Panc1 (cell line): ENCODE data around the gene GXYLT1. TPM values are rescaled to one million over a fixed set of nuclear protein-coding genes. Genes with fewer than 3 reads are reported as not detected.

Experiments
- ATAC-seq: fragments of 200-7000 bp; cut with Tn5 transposase; 2 replicates; pipeline ENCODE4 v1.9.1; 2020; ENCODE audit warnings: mild to moderate bottlenecking, moderate library complexity
- BruUV-seq: library from RNA; stranded (reverse); fragments of 400-500 nt; replicated peaks from 2 replicates; lab custom pipeline; 2021; lab: Mats Ljungman, UMichigan
- CTCF ChIA-PET: fragments of 300-600 bp; sonication (Branson Sonifier 250); formaldehyde crosslinking; loops from one replicate; lab custom pipeline; 2022; ENCODE audit warnings: antibody characterized with exemption; lab: Charles Lee
- POLR2A ChIA-PET: fragments of 300-600 bp; sonication (Branson Sonifier 250); formaldehyde crosslinking; loops from one replicate; lab custom pipeline; 2022; ENCODE audit warnings: antibody characterized with exemption; lab: Charles Lee
- DNase-seq: peaks from one replicate; pipeline ENCODE4 v3.0.0-alpha.2; 2010; ENCODE audit warnings: low read depth, low spot score
- H3K27ac ChIP-seq: 2 replicates; pipeline ENCODE4 v1.5.1; 2011; ENCODE audit warnings: mild to moderate bottlenecking, low read length, inconsistent platforms
- H3K27me3 ChIP-seq: fragments of 200-500 bp; sonication (Bioruptor generic); 2 replicates; pipeline ENCODE4 v1.6.0; 2014; ENCODE audit warnings: low read length, inconsistent platforms; ENCODE audit not compliant: control insufficient read depth, insufficient read depth
- H3K36me3 ChIP-seq: fragments of 200-500 bp; sonication (Bioruptor generic); 2 replicates; pipeline ENCODE4 v1.5.1; 2014; ENCODE audit warnings: inconsistent platforms, mild to moderate bottlenecking, low read length, moderate library complexity; ENCODE audit not compliant: control insufficient read depth, insufficient read depth
- H3K4me1 ChIP-seq: 2 replicates; pipeline ENCODE4 v1.5.1; 2011; ENCODE audit warnings: inconsistent platforms, mild to moderate bottlenecking, low read length, moderate library complexity; ENCODE audit not compliant: control insufficient read depth, insufficient read depth
- H3K4me3 ChIP-seq, 2 experiments: 2 replicates each; pipeline ENCODE4 v1.5.1; 2011 to 2012; ENCODE audit warnings: low read depth in 2 of 2, low read length in 2 of 2, mild to moderate bottlenecking in 2 of 2, inconsistent platforms in 1 of 2, moderate library complexity in 1 of 2
- H3K9me3 ChIP-seq: fragments of 200-500 bp; sonication (Bioruptor generic); 2 replicates; pipeline ENCODE4 v1.5.1; 2014; ENCODE audit warnings: low read depth, mild to moderate bottlenecking, inconsistent platforms, low read length, moderate library complexity; ENCODE audit not compliant: control insufficient read depth, insufficient read depth
- CTCF ChIP-seq: fragments of 450-650 bp; IDR thresholded peaks from 2 replicates; pipeline ENCODE4 v1.5.1; 2017; ENCODE audit warnings: mild to moderate bottlenecking
- POLR2AphosphoS5 ChIP-seq: IDR thresholded peaks from 2 replicates; pipeline ENCODE4 v1.6.1; 2012; ENCODE audit warnings: mild to moderate bottlenecking, low read depth, low read length, moderate library complexity
- REST ChIP-seq, 2 experiments: IDR thresholded peaks; 2 replicates each; pipeline ENCODE4 v1.6.1; 2011 to 2012; ENCODE audit warnings: low read depth in 2 of 2, control low read depth in 1 of 2, low read length in 1 of 2, mild to moderate bottlenecking in 1 of 2, moderate library complexity in 1 of 2; ENCODE audit not compliant: insufficient read depth in 1 of 2
- SIN3A ChIP-seq: IDR thresholded peaks from 2 replicates; pipeline ENCODE4 v1.6.1; 2012; ENCODE audit warnings: low read depth, mild to moderate bottlenecking, low read length, moderate library complexity, borderline replicate concordance; ENCODE audit not compliant: insufficient read depth
- TCF7L2 ChIP-seq: IDR thresholded peaks from 2 replicates; pipeline ENCODE4 v1.6.1; 2011; ENCODE audit warnings: mild to moderate bottlenecking, low read depth, low read length, inconsistent platforms
- in situ Hi-C: cut with HindIII; loops from 2 replicates; pipeline ENCODE4 v1.10.0; 2016; ENCODE audit warnings: low sequenced_read_pairs, low pct_unique_long_range_greater_than_20kb
- intact Hi-C: fragments of 100-400 bp; cut with micrococcal nuclease; formaldehyde crosslinking; loops from one replicate; pipeline ENCODE4 v1.10.0; 2022; ENCODE audit not compliant: unreplicated experiment
- total RNA-seq: library from RNA; stranded (reverse); gene quantifications from one replicate; pipeline ENCODE4 v1.2.1, GENCODE V29; 2021; ENCODE audit not compliant: unreplicated experiment

The GXYLT1 gene
- total RNA-seq, 1 experiment from 2014 or later, result 17.4 TPM

- intact Hi-C loops, result loop anchor here (5.0 kb wide), 1 partner anchor 207 kb away; no protein-coding TSS in a partner anchor
- ChIA-PET POLR2A (no interaction called here), CTCF (no interaction called here)
- H3K4me3 ChIP-seq, result no peak overlapping the region
- ATAC-seq (no peak), DNase-seq (no peak)
- H3K36me3 ChIP-seq, result no peaks in the 10 kb centered on the region
- no peaks in the 10 kb centered on the region for H3K4me1 ChIP-seq
- no peak overlapping the region for H3K27ac ChIP-seq
- no peak for TF ChIP-seq REST (IDR thresholded peaks at IDR 0.05; ENCODE audit: insufficient read depth in 1 of 2, low read depth in 2 of 2, low read length in 1 of 2)
- TF ChIP-seq CTCF, result no peak
- TF ChIP-seq TCF7L2, result no peak
- TF ChIP-seq SIN3A, result no peak
- TF ChIP-seq POLR2AphosphoS5, result no peak
- in situ Hi-C loops, result no loop called here
- no peaks in the 10 kb centered on the region for H3K27me3 ChIP-seq
- no peaks in the 10 kb centered on the region for H3K9me3 ChIP-seq
- no TSS peak for BruUV-seq
Observed at GRCh38 chr12:42125388-42125767, 19.3 kb downstream of the GXYLT1 start.

GRCh38 chr12:42124764-42125387, 19.8 kb downstream of the GXYLT1 start:
- in situ Hi-C loops (no loop called here), intact Hi-C loops (loop anchor here (5.0 kb wide), 1 partner anchor 207 kb away; no protein-coding TSS in a partner anchor)
- POLR2A ChIA-PET, result no interaction called here
- CTCF ChIA-PET, result interaction anchor here (0.5 kb wide), 1 partner anchor 216 kb away, joined by 7 read pairs; no protein-coding TSS in a partner anchor
- H3K36me3 ChIP-seq, result no peaks in the 10 kb centered on the region
- BruUV-seq, result no TSS peak
- H3K27me3 ChIP-seq, result no peaks in the 10 kb centered on the region
- no peak overlapping the region for H3K4me3 ChIP-seq
- no peaks in the 10 kb centered on the region for H3K4me1 ChIP-seq
- TF ChIP-seq POLR2AphosphoS5, result no peak
- no peak for TF ChIP-seq SIN3A
- no peak for TF ChIP-seq CTCF
- TF ChIP-seq TCF7L2, result no peak
- no peak for TF ChIP-seq REST (IDR thresholded peaks at IDR 0.05; ENCODE audit: insufficient read depth in 1 of 2, low read depth in 2 of 2, low read length in 1 of 2)
- ATAC-seq (no peak), DNase-seq (no peak)
- H3K9me3 ChIP-seq, result no peaks in the 10 kb centered on the region
- no peak overlapping the region for H3K27ac ChIP-seq
